Measurements from ENCODE around the gene DGCR6.
"Not testable (repeated sequence)": the region's sequence is repeated elsewhere in the genome, so short reads cannot be mapped to it uniquely, and the experiment has no call there.

The DGCR6 gene

DNA sequence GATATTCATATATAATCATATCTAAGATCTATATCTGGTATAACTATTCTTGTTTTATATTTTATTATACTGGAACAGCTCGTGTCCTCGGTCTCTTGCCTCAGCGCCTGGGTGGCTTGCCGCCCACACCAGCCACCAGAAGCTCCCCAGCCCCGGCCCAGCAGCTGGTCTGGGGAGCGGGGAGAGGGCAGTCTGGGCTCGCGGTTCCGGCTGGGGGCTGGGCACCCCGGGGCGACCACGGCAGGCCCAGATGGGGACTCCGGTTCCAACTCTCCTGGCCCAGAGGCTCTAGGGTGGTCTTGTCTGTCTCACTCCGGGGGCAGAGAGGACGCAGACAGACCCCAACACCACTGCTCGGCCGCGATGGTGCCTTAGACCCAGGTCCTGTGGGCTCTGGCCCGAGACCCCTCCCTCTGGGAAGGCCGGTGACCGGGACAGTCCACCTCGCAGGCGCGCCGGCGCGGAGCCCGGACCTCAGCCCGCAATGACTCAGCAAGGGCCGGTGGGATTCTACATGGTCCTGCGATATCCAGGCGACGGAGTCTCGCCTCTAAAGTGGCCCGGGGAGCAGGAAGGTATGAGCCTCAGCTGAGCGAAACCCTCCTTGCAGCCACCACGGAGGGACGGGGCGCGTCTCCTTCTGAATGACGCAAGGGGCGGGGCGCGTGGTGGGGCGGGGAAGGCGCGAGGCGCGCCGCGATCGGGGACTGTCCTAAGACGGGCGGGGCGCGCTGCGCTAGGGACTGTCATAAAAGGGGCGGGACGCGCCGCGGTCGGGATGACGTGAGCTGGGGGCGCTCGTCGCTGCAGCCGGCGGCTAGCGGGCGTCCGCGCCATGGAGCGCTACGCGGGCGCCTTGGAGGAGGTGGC is at the start of gene DGCR6:
DGCR6 (plus strand) TSS at position 781 of the 870 bp plus-strand sequence; CDS start at position 836, 55 bp downstream.
- DNase-seq (ENCODE audit: low read depth): no peak

DNA sequence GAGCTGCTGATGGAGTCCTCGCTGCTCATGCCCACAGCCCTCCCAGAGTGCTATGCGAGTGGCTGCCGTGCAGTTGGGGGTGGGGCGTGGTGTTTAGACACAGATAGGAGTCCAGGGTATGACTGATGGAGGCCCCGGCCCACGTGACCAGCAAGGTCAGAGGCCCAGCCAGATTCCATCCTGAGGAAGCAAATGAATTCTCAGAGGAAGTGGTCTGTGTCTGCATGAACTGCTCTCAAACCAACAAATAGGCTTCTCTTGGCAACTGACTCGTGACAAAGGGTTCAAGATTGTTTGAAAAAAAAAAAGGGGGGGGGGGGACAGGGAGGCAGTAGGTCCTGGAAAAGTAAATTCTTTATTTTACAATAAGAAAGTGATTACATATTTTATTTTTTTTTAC is 46.8 kb upstream of the DGCR6 start:
- DNase-seq (ENCODE audit: low read depth): not testable (repeated sequence)

DNA sequence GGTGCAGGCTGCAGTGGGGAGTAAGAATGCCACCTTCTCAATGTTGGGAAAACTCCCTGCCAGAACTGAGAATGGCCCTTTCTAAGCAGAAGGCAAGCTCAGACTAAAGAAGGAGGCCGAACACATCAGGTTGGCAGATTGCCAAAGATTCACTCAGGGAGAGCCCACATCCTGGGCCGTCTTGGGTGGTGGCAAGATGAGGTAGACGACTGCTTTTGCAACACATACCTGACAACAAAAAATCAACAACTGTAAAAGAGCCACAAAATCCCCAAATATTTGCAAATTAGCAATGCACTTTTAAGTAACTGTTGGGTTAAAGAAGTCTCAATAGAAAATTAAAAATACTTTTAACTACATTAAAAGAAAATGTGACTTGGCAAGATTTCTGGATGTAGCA is 24.9 kb upstream of the DGCR6 start:
- not testable (repeated sequence) for DNase-seq (ENCODE audit: low read depth)

DNA sequence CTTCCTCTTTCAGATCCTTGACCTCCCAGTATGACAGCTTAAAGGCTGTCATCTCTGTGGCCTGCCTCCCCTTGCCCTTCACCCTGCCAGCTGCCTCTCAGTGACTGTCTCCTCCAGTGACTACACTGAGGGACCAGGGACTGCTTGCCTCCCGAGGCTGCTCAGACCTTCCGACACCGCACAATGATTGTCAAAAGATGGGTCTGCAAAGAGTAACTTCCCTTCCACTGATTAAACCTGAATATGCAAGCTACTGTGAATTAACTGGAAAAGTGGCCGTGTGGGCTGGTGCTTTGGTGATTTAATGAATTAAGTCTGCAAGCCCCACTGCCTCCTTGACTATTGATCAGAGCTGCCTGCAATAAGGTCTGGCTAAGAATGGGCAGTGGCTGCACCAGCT is 21.7 kb upstream of the DGCR6 start:
- not testable (repeated sequence) for DNase-seq (ENCODE audit: low read depth)

DNA sequence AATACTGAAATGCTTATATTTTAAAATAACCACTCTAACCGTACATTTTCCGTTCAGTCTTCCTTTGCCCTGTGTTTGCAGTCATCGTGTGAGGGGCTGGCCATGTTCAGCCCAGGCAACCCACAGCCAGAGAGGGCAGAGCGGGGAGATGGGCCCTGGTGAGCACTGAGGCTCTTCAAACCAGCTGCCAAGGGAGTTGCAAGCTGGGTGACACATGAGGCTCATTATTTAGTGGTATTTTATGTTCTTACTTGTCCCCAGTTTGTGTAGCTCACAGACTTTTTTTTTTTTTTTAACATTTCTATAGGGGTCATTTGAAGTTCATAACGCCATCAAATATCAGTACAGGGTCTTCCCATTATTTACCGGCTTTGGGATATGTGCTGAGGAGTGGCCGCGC is 18.0 kb upstream of the DGCR6 start:
- DNase-seq (ENCODE audit: low read depth): no peak

DNA sequence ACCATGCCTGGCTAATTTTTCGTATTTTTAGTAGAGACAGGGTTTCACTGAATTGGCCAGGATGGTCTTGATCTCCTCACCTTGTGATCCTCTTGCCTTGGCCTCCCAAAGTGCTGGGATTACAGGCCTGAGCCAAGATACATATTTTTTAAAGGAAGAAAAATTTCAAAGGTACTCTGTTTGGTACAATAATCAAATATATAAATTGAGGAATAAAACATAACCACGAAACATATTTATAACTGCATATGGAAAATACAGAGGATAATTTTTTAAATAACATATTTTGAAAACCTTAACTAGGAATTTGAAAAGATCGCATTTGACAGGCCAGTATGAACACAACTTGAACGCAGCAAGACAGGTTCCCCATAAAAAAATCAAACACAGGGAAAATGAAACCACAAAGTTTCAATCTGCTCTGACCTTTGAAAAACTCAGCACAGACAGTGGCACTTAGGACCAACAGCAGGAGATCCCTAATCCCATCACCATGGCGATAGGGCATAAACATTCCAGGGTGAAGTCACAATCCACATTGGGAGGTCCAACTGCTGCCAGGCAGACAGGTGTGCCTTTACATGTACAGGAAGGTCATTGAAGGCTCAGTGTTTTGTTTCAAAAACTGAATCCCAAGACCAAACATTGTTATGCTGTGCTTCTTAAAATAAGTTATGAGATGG is 15.5 kb upstream of the DGCR6 start:
- DNase-seq (ENCODE audit: low read depth): not testable (repeated sequence)

DNA sequence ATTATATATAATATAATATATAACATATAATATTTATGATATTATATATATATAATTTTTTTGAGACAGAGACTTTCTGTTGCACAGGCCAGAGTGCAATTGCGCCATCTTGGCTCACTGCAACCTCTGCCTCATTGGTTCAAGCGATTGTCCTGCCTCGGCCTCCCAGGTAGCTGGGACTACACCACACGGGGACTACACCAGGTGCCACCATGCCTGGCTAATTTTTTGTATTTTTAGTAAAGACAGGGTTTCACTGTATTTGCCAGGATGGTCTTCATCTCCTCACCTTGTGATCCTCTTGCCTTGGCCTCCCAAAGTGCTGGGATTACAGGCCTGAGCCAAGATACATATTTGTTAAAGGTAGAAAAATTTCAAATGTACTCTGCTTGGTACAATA is 12.3 kb upstream of the DGCR6 start:
- not testable (repeated sequence) for DNase-seq (ENCODE audit: low read depth)

DNA sequence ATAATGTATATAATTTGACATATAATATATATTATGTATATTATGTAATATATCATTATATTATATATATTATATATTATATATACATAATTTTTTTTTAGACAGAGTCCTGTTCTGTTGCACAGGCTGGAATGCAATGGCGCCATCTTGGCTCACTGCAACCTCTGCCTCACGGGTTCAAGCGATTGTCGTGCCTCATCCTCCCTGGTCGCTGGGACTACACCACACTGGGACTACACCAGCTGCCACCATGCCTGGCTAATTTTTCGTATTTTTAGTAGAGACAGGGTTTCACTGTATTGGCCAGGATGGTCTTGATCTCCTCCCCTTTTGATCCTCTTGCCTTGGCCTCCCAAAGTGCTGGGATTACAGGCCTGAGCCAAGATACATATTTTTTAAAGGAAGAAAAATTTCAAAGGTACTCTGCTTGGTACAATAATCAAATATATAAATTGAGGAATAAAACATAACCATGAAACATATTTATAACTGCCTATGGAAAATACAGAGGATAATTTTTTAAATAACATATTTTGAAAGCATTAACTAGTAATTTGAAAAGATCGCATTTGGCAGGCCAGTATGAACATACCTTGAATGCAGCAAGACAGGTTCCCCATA is 10.0 kb upstream of the DGCR6 start:
- DNase-seq (ENCODE audit: low read depth): not testable (repeated sequence)

DNA sequence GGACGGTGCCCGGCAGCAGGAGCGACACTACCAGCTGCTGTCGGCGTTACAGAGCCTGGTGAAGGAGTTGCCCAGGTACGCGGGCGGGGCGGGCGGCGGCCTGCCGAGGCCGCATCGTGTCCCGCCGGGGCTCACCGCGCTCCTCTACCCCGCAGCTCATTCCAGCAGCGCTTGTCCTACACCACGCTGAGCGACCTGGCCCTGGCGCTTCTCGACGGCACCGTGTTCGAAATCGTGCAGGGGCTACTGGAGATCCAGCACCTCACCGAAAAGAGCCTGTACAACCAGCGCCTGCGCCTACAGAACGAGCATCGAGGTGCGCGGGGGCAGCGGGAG is 258 bp downstream of the DGCR6 start:
- not testable (repeated sequence) for DNase-seq (ENCODE audit: low read depth)

DNA sequence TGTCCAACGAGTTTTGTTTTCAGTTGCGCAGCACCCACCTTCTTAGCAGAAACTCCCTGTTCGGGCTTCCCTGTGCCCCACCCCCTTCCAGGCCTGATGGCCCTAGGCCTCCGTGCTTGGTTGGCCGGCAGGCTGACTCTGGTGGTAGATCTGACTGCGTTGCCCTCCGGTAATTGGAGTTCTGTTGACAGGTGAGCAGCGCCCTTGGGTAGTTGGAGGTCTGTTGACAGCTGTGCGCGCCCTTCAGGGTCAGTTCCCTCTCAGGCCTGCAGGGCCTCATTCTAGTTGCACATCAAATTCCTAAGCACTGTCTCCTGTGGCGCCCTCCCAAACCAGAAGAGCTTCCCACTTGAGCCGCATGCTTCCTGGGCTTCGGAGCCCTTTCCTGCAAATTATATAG is 776 bp downstream of the DGCR6 start:
- DNase-seq (ENCODE audit: low read depth): no peak

DNA sequence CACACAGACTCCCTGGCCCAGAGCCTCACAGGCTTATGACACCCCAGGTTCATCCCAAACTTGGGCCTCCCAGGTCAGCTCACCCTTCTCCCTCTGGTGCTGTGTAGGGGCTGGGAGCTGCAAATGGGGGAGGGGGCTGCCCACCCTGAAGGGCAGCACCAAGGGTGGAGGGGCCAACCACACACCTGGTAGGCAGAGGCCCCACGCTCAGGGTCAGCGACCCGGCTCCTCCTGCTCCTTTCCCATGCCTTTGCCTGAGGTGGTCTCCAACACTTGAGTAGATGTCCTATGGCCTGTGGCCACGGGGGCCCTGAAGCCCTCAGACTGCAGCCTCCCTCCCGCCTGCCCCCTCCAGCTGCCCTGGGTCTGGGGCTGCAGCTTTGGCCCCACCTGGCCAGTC is 3.4 kb downstream of the DGCR6 start:
- no peak for DNase-seq (ENCODE audit: low read depth)

DNA sequence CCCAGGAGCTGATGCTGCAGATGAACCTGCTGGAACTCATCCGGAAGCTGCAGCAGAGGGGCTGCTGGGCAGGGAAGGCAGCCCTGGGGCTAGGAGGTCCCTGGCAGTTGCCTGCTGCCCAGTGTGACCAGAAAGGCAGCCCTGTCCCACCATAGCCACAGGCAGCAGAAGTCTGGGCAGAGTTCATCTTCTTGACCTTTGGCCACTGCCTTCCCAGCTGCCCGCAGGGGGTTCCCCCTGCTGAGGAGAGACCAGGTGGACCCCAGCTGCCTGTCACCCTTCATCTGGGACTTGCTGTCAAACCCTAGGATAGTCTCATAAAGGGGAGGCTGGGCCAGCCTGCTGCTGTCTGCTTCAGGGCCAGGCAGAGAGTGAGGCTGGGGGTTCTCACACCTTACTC is 5.4 kb downstream of the DGCR6 start:
- not testable (repeated sequence) for DNase-seq (ENCODE audit: low read depth)

DNA sequence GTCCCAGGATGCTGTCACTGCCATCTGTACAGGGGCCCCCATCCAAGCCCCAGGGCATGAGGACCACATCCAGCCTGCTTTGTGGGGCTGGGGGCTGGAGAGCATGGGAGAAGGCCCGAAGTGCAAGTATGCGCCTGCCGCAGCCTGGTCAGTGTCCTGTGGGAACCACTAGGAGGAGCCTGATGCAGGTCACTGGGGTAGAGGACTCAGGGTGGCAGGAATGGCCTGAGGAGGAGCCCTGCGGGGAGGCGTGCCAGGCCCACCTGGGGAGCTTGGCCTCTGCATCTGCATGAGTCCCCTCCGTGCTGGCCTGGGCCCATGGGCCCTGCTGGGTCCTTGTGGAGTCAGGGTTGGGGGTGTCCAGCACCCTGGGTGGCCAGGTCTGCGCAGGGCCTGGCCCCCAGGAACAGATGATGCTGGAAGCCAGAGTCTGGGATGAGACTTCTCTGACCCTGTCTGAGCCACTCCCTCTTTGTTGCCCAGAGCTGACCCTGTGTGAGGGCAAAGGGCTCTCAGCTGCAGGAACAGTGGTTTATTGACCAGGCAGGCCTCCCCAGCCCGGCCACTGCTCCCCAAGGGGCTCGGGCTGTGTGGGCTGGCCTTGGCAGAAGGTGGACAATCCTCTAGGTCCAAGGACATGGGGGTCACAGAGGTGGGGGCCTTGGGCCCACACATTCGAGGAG is 6.3 kb downstream of the DGCR6 start:
- not testable (repeated sequence) for DNase-seq (ENCODE audit: low read depth)

DNA sequence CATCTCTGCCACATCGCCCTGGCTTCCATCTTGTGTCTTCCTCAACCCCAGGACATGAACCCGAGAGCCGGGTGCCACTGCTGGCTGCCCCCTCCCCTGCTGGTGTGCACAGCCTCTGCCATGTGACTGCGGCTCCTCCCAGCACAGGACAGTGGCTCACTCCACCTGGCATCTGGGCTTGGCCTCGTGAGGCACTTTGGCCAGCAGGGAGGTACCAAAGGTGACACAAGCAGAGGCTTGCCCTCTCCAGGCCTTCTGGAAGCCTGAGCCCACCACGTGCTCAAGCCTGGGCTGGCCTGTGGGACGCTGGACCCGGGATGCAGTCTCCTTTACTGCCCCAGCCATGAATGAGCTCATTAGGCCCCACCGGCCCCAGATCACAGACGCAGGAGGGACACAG is 8.4 kb downstream of the DGCR6 start:
- not testable (repeated sequence) for DNase-seq (ENCODE audit: low read depth)

DNA sequence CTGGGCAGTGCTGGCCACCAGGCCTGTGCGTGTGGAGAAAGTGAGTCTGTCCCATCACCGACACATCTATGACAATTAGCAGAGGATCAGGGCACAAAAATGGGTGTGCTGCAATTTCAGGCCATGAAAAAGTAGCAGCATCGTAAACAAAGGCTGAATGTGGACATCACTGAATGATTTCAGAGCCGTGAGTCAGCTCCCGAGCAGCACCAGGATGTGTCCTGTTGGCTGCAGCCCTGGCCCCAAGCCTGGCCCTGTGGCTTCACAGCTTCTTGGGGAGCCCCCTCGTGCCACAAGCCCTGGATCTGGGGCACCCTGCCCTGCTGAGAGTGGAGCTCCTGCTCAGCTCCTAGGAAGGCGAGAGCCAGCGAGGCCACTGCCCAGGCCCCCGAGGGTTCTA is 9.4 kb downstream of the DGCR6 start:
- DNase-seq (ENCODE audit: low read depth): not testable (repeated sequence)

DNA sequence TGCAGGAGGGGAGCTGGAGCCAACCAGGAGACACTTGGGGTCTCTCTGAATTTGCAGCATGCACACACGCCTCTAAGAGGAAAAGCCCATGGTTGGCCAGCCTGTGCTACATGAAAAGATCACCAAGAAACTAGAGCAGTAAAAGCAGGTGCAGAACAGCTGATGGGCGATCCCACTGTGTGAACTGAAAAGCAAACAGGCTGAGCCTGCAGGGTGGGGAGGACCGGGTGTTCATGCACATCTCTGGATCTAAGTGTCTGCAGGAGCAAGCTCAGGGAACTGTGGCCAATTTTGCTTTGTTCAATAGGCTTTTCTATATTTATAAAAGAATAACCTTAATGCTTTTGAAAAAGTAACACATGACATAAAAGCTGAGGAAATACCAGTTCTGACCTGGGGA is 11.7 kb downstream of the DGCR6 start:
- not testable (repeated sequence) for DNase-seq (ENCODE audit: low read depth)

DNA sequence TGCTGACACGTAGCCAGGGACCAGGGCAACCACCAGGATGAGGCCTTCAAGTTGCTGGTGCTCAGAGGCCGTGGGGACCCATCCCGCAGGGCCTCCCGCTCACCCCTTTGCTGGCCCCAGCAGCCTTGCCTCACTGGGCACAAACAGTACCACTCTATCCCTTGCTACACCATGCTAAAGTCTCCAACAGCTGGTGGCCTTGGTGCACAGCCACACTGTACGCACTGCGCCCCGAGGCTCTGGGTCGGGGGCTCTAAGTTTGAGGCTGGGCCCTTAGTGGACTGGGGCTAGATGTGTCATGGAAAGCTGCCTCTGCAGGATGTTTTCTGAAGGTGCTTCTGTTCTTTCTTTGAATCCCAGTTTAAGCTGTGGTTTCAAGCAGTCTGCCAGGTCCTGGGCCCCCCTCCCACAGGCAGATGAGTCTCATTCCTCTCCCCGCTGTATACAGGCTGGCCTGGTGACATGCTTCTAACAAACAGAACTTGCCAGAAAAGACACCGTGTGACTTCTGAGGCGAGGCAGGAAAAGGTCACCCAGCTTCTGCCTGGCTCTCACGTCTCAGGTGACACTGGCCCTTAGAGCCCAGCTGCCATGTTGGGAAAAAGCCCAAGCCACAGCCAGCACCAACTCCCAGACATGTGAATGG is 14.3 kb downstream of the DGCR6 start:
- not testable (repeated sequence) for DNase-seq (ENCODE audit: low read depth)

DNA sequence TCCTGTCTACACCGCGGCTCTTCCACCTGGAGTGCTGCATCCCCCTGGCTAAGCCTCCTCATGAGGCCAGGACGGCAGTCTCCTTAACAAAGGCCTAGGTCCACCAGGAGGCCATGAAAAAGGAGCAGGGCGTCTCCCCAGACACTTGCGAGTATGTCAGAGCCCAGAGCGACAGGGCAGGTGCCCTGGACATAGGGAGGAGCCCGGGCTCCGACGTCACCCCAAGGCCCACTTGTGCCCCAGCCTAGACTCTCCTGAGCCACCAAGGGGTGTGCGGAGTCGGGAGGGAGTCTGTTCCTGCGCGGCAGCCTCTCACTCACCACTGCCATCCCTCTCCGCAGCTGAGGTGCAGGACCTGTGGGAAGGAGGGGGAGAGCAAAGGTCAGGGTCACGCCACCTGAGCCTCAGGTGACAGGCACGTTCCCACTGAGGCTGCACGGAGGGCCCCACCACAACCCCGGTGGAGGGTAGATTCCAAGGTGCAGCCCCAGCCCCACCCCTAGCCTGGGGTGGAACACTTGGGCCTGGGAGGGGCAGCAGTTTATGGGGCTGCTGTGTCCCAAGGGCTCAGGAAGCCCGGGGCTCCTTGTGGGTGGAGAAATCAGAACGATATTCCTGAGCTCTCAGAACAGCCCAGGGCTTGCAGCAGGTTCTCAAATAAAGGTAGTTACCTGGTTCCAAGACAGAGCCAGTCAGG is 19.4 kb downstream of the DGCR6 start:
- DNase-seq (ENCODE audit: low read depth): no peak

DNA sequence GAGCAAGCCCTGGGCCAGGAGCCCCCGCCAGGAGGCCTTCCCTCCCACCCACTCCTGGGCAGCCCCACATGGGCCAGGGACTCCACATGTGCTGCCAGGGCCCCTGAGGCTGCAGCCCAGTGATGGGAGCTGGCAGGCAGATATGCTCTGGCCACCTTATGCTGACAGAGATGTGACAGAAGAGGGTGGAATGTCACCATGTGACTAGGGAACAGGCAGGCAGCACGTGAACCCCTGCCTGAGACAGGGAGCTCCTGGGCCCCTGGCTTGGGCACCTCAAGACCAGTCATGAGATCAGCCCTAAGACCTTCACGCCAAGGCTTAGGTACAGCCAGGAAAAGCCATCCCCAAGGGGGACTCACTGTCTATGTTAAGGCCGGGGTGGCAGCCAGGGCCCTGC is 20.9 kb downstream of the DGCR6 start:
- DNase-seq (ENCODE audit: low read depth): no peak

DNA sequence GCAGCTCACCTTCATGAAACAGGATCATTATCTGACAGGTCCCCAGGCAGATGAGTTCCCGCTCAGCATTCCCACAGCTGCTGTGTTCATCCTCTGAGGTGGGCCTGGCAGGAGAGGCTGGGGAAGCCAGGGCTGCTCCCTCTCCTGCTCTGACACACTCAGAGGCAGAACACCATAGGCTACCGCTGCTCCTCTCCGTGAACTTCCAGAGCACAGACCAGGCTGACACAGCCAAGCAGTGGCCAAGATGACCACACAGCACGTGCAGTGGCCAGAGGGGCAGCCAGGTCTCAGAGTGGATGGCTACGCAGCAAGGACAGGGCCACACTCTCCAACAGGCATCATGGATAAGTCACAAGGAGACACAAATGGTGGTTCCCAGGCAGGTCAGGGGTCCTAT is 21.5 kb downstream of the DGCR6 start:
- no peak for DNase-seq (ENCODE audit: low read depth)

DNA sequence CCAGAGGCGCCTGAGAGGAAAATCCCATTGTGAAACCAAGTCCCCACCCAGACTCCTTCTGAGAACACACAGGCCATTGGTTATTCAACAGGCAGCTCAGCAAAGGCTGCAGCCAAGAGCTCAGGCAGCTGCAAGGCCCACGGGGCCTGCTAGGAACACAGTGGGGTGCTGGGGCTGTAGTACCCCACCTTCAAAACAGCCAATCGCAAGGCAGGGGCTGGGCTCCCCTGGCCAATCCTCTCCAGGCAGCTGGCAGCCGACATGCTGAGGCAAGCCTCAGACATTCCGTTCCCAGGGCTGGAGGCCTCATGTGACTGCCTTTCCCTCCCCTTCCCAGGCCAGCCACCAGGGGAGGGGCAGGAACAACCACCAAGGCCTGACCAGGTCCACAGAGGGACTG is 23.3 kb downstream of the DGCR6 start:
- no peak for DNase-seq (ENCODE audit: low read depth)
